OCI-LY3 (cell line): ENCODE data around the gene EIF4G3.

Source experiments
- H2AFZ ChIP-seq: fragments of 200-600, 300-600 bp; shearing (Covaris generic); 2 replicates; pipeline ENCODE4 v1.6.0; 2014; ENCODE audit warnings: antibody characterized with exemption, low read depth, low read length
- H3K27ac ChIP-seq: fragments of 200-600, 300-600 bp; sonication (generic); 2 replicates; pipeline ENCODE4 v1.5.1; 2014; ENCODE audit warnings: mild to moderate bottlenecking, low read length, moderate library complexity, mixed read lengths
- H3K27me3 ChIP-seq: fragments of 200-600, 300-600 bp; sonication (generic); 2 replicates; pipeline ENCODE4 v1.6.1; 2014; ENCODE audit warnings: low read depth, low read length, mixed read lengths
- H3K36me3 ChIP-seq: fragments of 200-600, 300-600 bp; sonication (generic); replicated peaks from 2 replicates; pipeline ENCODE3; 2014; ENCODE audit warnings: low read depth, low read length, mixed read lengths
- H3K4me1 ChIP-seq: fragments of 300-600, 200-600 bp; sonication (generic); 2 replicates; pipeline ENCODE4 v1.6.1; 2014; ENCODE audit warnings: low read length, mixed read lengths
- H3K4me2 ChIP-seq: fragments of 200-600, 300-600 bp; sonication (generic); 2 replicates; pipeline ENCODE4 v1.6.1; 2014; ENCODE audit warnings: low read length, mixed read lengths
- H3K4me3 ChIP-seq: fragments of 300-600, 200-600 bp; sonication (generic); 2 replicates; pipeline ENCODE4 v1.5.1; 2014; ENCODE audit warnings: antibody characterized with exemption, mild to moderate bottlenecking, low read length, moderate library complexity
- H3K79me2 ChIP-seq: fragments of 300-600, 200-600 bp; shearing (Covaris generic); 2 replicates; pipeline ENCODE4 v1.6.1; 2014; ENCODE audit warnings: mild to moderate bottlenecking, low read length, mixed read lengths
- H3K9ac ChIP-seq: fragments of 300-600, 200-600 bp; shearing (Covaris generic); 2 replicates; pipeline ENCODE4 v1.6.0; 2014; ENCODE audit warnings: mild to moderate bottlenecking, low read length, moderate library complexity
- H3K9me3 ChIP-seq: fragments of 200-600, 300-600 bp; shearing (Covaris generic); 2 replicates; pipeline ENCODE4 v1.6.1; 2014; ENCODE audit warnings: low read length, mixed read lengths; ENCODE audit not compliant: insufficient read depth
- H4K20me1 ChIP-seq: fragments of 200-600, 300-600 bp; sonication (generic); 2 replicates; pipeline ENCODE4 v1.6.1; 2016; ENCODE audit warnings: low read length, mixed read lengths; ENCODE audit not compliant: insufficient read depth
- CTCF ChIP-seq: fragments of 200-600, 300-600 bp; sonication (generic); IDR thresholded peaks from 2 replicates; pipeline ENCODE4 v1.5.1; 2014; ENCODE audit warnings: antibody characterized with exemption, low read length, low read depth
- EZH2phosphoT487 ChIP-seq: fragments of 200-600 bp; shearing (Covaris generic); IDR thresholded peaks from 2 replicates; pipeline ENCODE4 v1.6.1; 2018; ENCODE audit warnings: antibody characterized with exemption, mixed run types, low read depth

EIF4G3 gene

GRCh38 chr1:21012937-21013336 lies 163.8 kb downstream of the EIF4G3 start:
- Histone ChIP-seq H3K4me3 (no peak overlapping the region), H3K4me1 (no peaks in the 10 kb centered on the region), H3K9me3 (no peaks in the 10 kb centered on the region), H3K36me3 (no peaks in the 10 kb centered on the region), H3K9ac (no peak overlapping the region), H3K27me3 (no peaks in the 10 kb centered on the region), H2AFZ (no peak overlapping the region), H3K4me2 (no peak overlapping the region), H4K20me1 (no peaks in the 10 kb centered on the region), H3K27ac (no peak overlapping the region), H3K79me2 (no peaks in the 10 kb centered on the region)
- no peak for TF ChIP-seq EZH2phosphoT487
- TF ChIP-seq CTCF: no peak

- Histone ChIP-seq H3K4me1 (no peaks in the 10 kb centered on the region; the same call in 1 of the 2 replicates), H3K36me3 (no peaks in the 10 kb centered on the region), H3K4me2 (no peak overlapping the region), H4K20me1 (no peaks in the 10 kb centered on the region), H3K9ac (no peak overlapping the region), H3K9me3 (no peaks in the 10 kb centered on the region), H3K4me3 (no peak overlapping the region), H3K79me2 (no peaks in the 10 kb centered on the region), H2AFZ (no peak overlapping the region), H3K27ac (no peak overlapping the region), H3K27me3 (no peaks in the 10 kb centered on the region)
- no peak for TF ChIP-seq EZH2phosphoT487
- no peak for TF ChIP-seq CTCF
Measured at GRCh38 chr1:21007876-21008275, 168.8 kb downstream of the EIF4G3 start.

- Histone ChIP-seq H3K9me3 (no peaks in the 10 kb centered on the region), H3K27me3 (no peaks in the 10 kb centered on the region), H3K4me2 (no peak overlapping the region), H3K9ac (no peak overlapping the region), H3K36me3 (no peaks in the 10 kb centered on the region), H3K27ac (no peak overlapping the region), H4K20me1 (no peaks in the 10 kb centered on the region), H3K4me3 (no peak overlapping the region), H2AFZ (no peak overlapping the region), H3K79me2 (no peaks in the 10 kb centered on the region), H3K4me1 (no peaks in the 10 kb centered on the region; the same call in 1 of the 2 replicates)
- TF ChIP-seq EZH2phosphoT487 (no peak), CTCF (no peak)
Measured at GRCh38 chr1:21005466-21006239, 171.0 kb downstream of the EIF4G3 start.

- no peaks in the 10 kb centered on the region; the same call in 1 of the 2 replicates for H3K4me1 ChIP-seq
Measured at GRCh38 chr1:21003281-21004045, 173.2 kb downstream of the EIF4G3 start.

More at GRCh38 chr1:21003281-21004045, 173.2 kb downstream of the EIF4G3 start:
- no peak overlapping the region for H2AFZ ChIP-seq
- no peaks in the 10 kb centered on the region for H4K20me1 ChIP-seq
- H3K27ac ChIP-seq: no peak overlapping the region
- H3K9me3 ChIP-seq: no peaks in the 10 kb centered on the region
- no peaks in the 10 kb centered on the region for H3K27me3 ChIP-seq
- H3K4me2 ChIP-seq: no peak overlapping the region
- no peaks in the 10 kb centered on the region for H3K79me2 ChIP-seq
- no peaks in the 10 kb centered on the region for H3K36me3 ChIP-seq
- H3K4me3 ChIP-seq: no peak overlapping the region
- TF ChIP-seq EZH2phosphoT487 (no peak), CTCF (no peak)
- H3K9ac ChIP-seq: no peak overlapping the region
